ENCODE results near the gene CCDC28A. TPM values are rescaled to one million over a fixed set of nuclear protein-coding genes. Genes with fewer than 3 reads are reported as not detected.

The CCDC28A gene
- total RNA-seq, 4 donors from 2014 or later: 12.0 to 31.4 (median 19.6) TPM

DNA sequence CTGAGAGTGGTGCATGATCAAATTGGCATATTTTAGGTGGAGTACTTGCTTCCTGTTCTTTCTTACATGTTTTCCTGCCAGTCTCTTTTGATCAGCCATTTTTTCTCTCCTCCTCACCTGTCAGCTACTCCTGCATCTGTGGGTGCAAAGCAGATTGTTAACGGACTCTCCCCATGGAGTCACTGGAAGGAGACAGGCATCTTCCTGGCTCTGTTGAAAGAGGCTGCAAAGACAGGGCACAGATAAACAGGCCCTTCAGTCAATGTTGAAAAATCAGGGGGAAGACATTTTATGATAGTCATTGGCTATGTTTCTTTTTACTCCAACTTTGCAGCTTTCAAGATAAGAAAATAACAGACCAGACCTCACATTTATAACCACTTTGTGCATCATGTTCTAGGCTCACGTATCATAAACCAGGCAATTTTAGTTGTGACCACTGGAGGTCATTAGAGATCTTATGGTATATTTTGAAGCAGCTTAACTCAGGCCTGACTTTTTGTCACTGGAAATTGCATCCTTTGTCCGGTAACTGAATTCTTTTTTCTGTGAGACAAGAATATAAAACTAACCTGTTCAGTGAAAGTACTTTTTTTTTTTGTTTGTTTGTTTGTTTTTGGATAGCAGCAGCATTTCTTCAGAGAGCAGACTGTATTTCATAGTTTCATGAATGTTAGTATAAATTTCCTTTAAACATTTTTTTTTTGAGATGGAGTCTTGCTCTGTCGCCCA lies 42.4 kb downstream of the CCDC28A start:
- Histone ChIP-seq H3K9me3 (no peaks in the 10 kb centered on the region), H3K27ac (peak overlapping the region; percentile 15 to 37 (median 21)), H3K4me1 (peaks cover 0 to 26% (median 13%) of the 10 kb centered on the region in 4 donors), H3K4me3 (no peak overlapping the region), H3K27me3 (no peaks in the 10 kb centered on the region), H3K36me3 (no peaks in the 10 kb centered on the region)
- no peak for DNase-seq
- in situ Hi-C loops (cut with MboI; ENCODE audit: low pct_ligation_motif_present in 1 of 4, low pct_unique_long_range_greater_than_20kb in 1 of 4, low sequenced_read_pairs in 3 of 4) (loop anchor here (5.0 to 25.0 kb wide), 7 partner anchors 169 to 551 kb away; partner anchors contain the start of genes CITED2 (in 2 of the 4) and REPS1 (in 2 of the 4)), intact Hi-C loops (cut with DNase I; ENCODE audit: low total_unique reads) (loop anchor here (5.0 kb wide), 1 partner anchor 171 kb away; the partner anchor contains the start of gene REPS1)
- TF ChIP-seq, protein P1, sequence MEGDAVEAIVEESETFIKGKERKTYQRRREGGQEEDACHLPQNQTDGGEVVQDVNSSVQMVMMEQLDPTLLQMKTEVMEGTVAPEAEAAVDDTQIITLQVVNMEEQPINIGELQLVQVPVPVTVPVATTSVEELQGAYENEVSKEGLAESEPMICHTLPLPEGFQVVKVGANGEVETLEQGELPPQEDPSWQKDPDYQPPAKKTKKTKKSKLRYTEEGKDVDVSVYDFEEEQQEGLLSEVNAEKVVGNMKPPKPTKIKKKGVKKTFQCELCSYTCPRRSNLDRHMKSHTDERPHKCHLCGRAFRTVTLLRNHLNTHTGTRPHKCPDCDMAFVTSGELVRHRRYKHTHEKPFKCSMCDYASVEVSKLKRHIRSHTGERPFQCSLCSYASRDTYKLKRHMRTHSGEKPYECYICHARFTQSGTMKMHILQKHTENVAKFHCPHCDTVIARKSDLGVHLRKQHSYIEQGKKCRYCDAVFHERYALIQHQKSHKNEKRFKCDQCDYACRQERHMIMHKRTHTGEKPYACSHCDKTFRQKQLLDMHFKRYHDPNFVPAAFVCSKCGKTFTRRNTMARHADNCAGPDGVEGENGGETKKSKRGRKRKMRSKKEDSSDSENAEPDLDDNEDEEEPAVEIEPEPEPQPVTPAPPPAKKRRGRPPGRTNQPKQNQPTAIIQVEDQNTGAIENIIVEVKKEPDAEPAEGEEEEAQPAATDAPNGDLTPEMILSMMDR (IDR thresholded peaks at IDR 0.05): peak; percentile 70 to 80 (median 75)
- TF ChIP-seq EP300 (IDR thresholded peaks at IDR 0.05; ENCODE audit: low read depth): no peak
- 0 to 25% methylated on average over 1 to 4 of the region's 4 CpGs for WGBS, 2 donors (ENCODE audit: low coverage in 1 of 2)

DNA sequence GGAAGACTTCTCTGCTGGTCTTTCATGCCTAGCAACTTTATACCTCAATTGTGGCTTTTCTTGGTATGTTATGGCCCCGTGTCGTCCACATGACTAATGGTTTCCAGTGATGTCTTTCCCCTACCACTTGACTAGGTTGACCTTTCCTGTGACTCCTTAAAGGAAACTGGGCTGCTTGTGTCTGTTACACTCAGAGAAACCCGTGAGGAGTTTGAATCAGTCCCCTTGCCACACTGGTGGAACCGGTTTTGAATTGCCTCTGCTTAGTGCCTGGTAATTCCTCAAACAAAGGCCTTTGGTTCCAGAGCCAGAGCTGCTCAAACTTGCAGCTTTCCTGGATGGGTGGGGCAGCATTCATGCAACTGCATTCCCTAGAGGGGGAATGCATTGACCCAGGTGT lies 44.2 kb downstream of the CCDC28A start:
- DNase-seq: peak; percentile 89
- peak overlapping the region; percentile 50 to 72 (median 66) for H3K27ac ChIP-seq
- no peaks in the 10 kb centered on the region for H3K27me3 ChIP-seq
- H3K4me1 ChIP-seq: peaks cover 0 to 26% (median 13%) of the 10 kb centered on the region in 4 donors
- intact Hi-C loops (cut with DNase I; ENCODE audit: low total_unique reads): loop anchor here (2.0 to 5.0 kb wide), 2 partner anchors 170 to 541 kb away; partner anchors contain the start of gene REPS1
- in situ Hi-C loops (cut with MboI; ENCODE audit: low pct_ligation_motif_present in 1 of 4, low pct_unique_long_range_greater_than_20kb in 1 of 4, low sequenced_read_pairs in 3 of 4): loop anchor here (5.0 to 25.0 kb wide), 7 partner anchors 167 to 550 kb away; partner anchors contain the start of genes CITED2 (in 2 of the 4) and REPS1 (in 2 of the 4)
- 22% methylated on average over 4 of the region's 4 CpGs; no CpG with 5 or more reads in 1 of the 2 donors for WGBS, 2 donors (ENCODE audit: low coverage in 1 of 2)
- no peaks in the 10 kb centered on the region for H3K9me3 ChIP-seq
- no peak overlapping the region for H3K4me3 ChIP-seq
- H3K36me3 ChIP-seq: no peaks in the 10 kb centered on the region
- peak; percentile 17 for TF ChIP-seq POLR2A (IDR thresholded peaks at IDR 0.05)
- TF ChIP-seq POLR2AphosphoS5 (IDR thresholded peaks at IDR 0.05): peak in 2 of 3 donors; percentile 65 to 76
- TF ChIP-seq, protein P1 (IDR thresholded peaks at IDR 0.05): no peak
- TF ChIP-seq EP300 (IDR thresholded peaks at IDR 0.05; ENCODE audit: low read depth): no peak

GRCh38 chr6:138818496-138819194 lies 45.1 kb downstream of the CCDC28A start:
- H3K36me3 ChIP-seq: no peaks in the 10 kb centered on the region
- H3K4me1 ChIP-seq: peaks cover 0 to 26% (median 13%) of the 10 kb centered on the region in 4 donors
- in situ Hi-C loops (cut with MboI; ENCODE audit: low pct_ligation_motif_present in 1 of 4, low pct_unique_long_range_greater_than_20kb in 1 of 4, low sequenced_read_pairs in 3 of 4) (loop anchor here (5.0 to 25.0 kb wide), 7 partner anchors 166 to 549 kb away; partner anchors contain the start of genes CITED2 (in 2 of the 4) and REPS1 (in 2 of the 4)), intact Hi-C loops (cut with DNase I; ENCODE audit: low total_unique reads) (loop anchor here (2.0 to 5.0 kb wide), 2 partner anchors 169 to 540 kb away; partner anchors contain the start of gene REPS1)
- peak overlapping the region; percentile 50 to 72 (median 66) for H3K27ac ChIP-seq
- no peak overlapping the region for H3K4me3 ChIP-seq
- TF ChIP-seq, protein P1 (IDR thresholded peaks at IDR 0.05): no peak
- no peak for TF ChIP-seq POLR2AphosphoS5 (IDR thresholded peaks at IDR 0.05)
- no peak for TF ChIP-seq EP300 (IDR thresholded peaks at IDR 0.05; ENCODE audit: low read depth)
- no peak for TF ChIP-seq POLR2A (IDR thresholded peaks at IDR 0.05)
- H3K9me3 ChIP-seq: no peaks in the 10 kb centered on the region
- DNase-seq: no peak
- whole genome bisulfite sequencing, 2 donors (ENCODE audit: low coverage in 1 of 2): 65 to 69% methylated on average over 8 to 10 of the region's 10 CpGs
- H3K27me3 ChIP-seq: no peaks in the 10 kb centered on the region

GRCh38 chr6:138821519-138821918 lies 48.0 kb downstream of the CCDC28A start:
- Histone ChIP-seq H3K4me1 (peaks cover 0 to 22% (median 11%) of the 10 kb centered on the region in 4 donors), H3K9me3 (no peaks in the 10 kb centered on the region), H3K27ac (no peak overlapping the region), H3K36me3 (no peaks in the 10 kb centered on the region), H3K4me3 (no peak overlapping the region), H3K27me3 (no peaks in the 10 kb centered on the region)
- WGBS, 2 donors (ENCODE audit: low coverage in 1 of 2): 84 to 100% methylated on average over 3 to 4 of the region's 4 CpGs
- no peak for TF ChIP-seq POLR2A (IDR thresholded peaks at IDR 0.05)
- TF ChIP-seq POLR2AphosphoS5 (IDR thresholded peaks at IDR 0.05): no peak
- no peak for TF ChIP-seq EP300 (IDR thresholded peaks at IDR 0.05; ENCODE audit: low read depth)
- TF ChIP-seq, protein P1 (IDR thresholded peaks at IDR 0.05): no peak
- in situ Hi-C loops (cut with MboI; ENCODE audit: low pct_ligation_motif_present in 1 of 4, low pct_unique_long_range_greater_than_20kb in 1 of 4, low sequenced_read_pairs in 3 of 4): loop anchor here in 3 of 4 donors (25.0 kb wide), 2 partner anchors 291 to 541 kb away; partner anchors contain the start of gene CITED2 (in 2 of the 3)
- DNase-seq: no peak
- intact Hi-C loops (cut with DNase I; ENCODE audit: low total_unique reads): no loop called here
